IPS-NIHi7 (cell line): ENCODE measurements around the gene PPCDC.

Source experiments
- DNase-seq: peaks from one replicate; pipeline ENCODE4 v3.0.0; 2012; ENCODE audit warnings: mixed read lengths; ENCODE audit errors: extremely low spot score

PPCDC gene

GRCh38 chr15:75044258-75044878 lies 21.0 kb downstream of the PPCDC start:
- no peak for DNase-seq

DNA sequence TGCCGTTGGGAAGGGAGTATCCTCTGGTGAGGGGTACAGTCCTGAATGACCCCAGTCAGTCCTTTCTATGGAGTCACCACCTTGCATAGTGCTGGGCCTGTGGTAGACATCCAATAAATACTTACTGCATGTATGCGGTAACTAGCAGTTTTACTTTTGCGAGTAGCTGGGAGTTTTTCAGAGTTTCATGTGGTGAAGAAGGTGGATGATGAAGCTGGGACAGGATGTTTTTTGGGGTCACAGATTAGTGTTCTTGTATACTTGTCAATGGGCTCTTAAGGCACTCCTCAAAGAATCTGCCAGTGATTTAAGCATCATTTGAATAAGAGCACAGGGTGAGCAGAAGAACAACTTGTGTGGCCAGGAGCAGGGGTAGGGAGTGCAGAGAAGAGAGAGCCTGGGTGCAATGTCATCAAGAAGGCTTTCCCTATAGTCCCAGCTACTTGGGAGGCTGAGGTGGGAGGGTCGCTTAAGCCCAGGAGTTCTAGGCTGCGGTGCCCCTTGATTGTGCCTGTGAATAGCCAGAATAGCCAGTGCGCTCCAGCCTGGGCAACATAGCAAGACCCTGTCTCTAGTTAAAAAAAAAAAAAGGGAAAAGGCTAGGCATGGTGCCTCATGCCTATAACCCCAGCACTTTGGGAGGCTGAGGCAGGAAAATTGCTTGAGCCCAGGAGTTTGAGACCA lies 22.1 kb downstream of the PPCDC start:
- no peak for DNase-seq

DNA sequence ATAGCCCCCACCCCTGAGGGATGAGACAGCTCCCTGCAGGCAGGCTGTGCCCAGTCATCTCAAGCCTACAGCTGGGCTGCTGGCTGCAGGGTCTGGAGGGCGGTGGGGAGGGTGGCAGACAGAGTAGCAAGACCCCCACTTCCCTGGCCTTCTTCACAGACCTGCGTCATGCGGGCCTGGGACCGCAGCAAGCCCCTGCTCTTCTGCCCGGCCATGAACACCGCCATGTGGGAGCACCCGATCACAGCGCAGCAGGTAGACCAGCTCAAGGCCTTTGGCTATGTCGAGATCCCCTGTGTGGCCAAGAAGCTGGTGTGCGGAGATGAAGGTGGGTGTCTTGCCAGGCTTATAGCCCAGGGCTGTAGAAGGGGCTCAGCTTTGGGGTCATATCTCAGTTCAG lies 25.0 kb downstream of the PPCDC start:
- DNase-seq: no peak

DNA sequence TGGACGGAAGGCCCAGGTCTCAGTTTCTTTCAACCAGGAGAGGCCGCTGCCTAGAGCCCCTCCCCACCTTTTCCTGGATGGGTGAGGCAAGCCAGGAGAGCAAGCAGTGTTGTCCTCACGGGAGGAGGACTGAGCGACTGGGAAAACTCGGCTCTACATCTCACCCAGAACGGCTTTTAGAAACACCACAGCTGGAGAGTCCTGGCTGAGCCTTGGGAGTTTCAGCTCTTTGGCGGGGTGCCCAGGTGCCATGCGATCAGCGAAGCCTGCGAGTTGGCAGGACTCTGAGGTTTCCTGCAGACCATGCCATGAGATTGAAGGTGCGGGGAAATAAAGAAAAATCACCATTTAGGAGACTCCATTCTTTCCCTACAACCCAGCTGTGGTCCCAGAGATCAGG lies 26.0 kb downstream of the PPCDC start:
- no peak for DNase-seq

- DNase-seq: no peak
These were observed 26.9 kb downstream of the PPCDC start for GRCh38 chr15:75050283-75050682.

- no peak for DNase-seq
These were observed 27.8 kb downstream of the PPCDC start for GRCh38 chr15:75051191-75051608.

DNA sequence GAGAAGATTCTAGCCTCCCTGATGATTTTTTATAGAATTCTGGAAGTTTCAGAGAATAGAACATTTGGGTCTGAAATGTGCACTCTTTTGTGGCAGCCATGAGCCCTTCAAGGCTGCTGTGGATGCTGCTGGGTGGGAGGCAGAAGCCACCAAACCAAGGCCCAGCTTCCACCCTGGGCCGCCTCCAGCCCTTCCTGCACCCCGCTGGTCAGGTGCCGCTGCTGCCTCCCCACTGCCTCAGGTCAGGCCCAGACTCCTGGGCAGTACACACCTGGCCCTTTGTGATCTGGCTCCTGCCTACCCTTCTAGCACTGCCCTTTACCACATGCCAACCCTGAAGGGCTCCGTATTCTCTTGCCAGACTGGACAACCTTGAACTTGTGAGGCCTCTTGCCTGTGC lies 28.3 kb downstream of the PPCDC start:
- DNase-seq: no peak

DNA sequence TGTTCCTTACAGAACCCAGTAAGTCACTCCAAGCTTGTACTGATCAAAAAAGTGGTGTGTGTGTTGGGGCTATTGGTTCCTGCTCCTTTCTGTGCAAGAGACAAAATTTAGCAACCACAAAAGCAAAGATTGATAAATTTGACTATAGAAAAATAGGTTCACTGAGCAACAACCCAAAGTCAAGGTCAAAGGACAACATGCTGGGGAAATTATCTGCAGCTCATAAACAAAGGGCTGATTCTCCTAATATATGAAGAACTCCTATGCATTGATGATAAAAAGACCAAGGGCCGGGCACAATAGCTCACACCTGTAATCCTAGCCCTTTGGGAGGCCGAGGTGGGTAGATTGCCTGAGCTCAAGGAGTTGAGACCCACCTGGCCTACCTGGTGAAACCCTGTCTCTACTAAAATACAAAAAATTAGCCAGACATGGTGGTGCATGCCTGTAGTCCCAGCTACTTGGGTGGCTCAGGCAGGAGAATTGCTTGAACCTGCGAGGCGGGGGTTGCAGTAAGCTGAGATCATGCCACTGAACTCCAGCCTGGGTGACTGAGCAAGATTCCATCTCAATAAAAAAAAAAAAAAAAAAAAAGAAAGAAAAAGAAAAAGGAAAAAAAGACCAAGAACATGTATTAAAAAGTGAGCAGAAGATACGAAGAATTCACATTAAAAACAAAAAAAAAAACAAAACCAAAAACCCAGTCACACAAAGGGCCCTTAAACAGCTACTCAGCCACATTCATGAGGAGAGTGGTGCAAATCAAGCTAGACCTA lies 29.8 kb downstream of the PPCDC start:
- DNase-seq: no peak

DNA sequence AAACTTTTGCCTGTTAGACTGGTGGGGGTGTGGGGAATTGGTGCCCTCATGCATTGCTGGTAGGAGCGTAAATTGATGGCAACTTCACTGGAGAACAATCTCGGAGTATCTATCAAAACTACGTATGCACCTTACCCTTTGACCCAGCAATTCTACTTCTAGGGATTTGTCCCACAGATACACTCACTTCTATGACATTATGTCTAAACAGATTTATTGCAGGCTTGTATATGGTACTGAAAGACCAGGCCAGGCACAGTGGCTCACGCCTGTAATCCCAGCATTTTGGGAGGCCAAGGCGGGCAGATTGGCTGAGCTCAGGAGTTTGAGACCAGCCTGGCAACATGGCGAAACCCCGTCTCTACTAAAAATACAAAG lies 30.3 kb downstream of the PPCDC start:
- no peak for DNase-seq

- DNase-seq: no peak
These were observed 30.9 kb downstream of the PPCDC start for GRCh38 chr15:75054172-75054897.

- DNase-seq: no peak
These were observed 32.6 kb downstream of the PPCDC start for GRCh38 chr15:75056036-75056435.

DNA sequence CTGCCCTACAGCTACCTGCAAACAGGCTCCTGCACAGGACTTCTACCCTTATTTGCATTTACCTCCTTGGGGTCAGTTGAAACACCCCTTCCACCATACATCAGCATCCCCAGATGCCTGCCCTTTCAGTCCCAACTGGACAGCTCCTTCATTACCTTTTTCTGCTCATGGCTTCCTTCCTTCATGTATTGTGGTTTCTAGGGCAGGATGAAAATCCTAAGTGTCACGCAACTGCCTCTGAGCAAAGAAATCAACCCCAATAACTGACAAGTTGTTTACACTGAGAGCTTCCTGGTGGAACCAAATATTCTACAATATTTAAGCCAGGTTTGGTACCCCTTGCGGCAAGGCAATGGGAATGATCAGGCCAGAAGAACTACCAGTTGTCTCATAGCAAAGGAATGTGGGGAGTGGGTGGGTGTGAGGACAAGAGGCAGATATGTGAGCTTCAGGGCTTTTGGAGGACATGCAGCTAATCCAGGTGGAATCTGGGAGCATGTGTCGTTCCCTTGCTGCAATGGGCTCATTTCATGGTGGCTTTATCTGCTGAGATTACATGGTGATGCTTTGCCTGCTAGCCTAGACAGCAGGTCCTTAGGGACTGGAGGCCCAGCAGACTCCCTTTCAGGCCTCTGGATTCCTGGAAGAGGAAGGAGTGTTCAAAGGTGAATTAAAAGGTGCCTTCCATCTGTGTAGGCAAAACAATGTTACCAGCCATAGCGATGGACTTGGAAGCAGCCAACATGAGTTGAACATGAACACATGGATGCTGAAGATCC lies 34.9 kb downstream of the PPCDC start:
- DNase-seq: peak; percentile 69

DNA sequence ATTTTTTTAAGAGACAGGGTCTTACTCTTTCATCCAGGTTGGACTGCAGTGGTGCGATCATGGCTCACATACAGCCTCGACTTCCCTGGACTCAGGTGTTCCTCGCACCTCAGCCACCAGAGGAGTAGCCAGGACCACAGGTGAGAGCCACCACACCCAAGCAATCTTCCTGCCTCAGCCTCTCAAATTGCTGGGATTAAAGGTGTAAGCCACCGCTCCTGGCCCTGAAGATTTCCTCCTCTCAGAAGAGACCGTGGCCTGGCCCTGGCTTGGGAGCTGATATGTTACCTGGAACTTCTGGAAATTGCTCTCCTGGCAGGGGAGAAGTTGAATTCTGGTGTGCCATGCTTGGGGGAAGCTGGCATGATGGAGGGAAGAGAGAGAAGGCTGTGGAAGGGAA lies 36.2 kb downstream of the PPCDC start:
- no peak for DNase-seq

DNA sequence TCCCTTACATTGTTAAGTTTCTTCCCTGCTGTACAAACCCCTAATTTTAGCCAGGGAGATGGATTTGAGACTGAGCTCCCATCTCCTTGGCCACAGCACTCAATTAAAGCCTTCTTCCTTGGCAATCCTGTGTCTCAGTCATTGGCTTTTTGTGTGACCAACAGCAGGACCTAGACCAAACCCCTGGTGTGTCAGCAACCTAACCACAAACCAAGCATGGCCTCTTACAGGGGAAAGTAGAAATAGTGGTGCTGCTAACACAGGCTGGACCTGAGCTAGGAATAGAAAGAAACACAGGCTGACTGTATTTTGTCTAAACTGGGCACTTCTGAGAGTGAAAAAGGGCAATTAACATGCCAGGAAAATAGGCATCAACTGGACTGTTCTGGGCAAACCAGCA lies 37.9 kb downstream of the PPCDC start:
- DNase-seq: no peak

DNA sequence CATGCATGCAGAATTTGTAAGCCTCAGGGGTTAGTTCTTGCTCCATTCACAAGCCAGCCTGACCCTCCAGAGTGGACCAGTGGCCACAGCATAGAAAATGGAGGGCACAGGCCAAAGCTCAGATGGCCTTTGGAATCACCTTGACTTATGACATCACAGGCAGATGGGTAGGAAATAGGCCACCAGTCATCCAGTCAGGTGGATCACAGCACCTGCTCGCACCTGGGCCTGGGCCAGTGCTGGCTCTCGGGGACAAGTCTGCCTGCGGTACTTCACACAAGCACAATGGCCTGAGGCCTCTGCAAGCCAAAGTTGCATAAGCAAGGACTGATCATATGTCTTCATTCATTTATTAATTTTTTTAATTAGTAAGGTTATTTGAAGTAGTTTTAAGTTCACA lies 39.3 kb downstream of the PPCDC start:
- no peak for DNase-seq

DNA sequence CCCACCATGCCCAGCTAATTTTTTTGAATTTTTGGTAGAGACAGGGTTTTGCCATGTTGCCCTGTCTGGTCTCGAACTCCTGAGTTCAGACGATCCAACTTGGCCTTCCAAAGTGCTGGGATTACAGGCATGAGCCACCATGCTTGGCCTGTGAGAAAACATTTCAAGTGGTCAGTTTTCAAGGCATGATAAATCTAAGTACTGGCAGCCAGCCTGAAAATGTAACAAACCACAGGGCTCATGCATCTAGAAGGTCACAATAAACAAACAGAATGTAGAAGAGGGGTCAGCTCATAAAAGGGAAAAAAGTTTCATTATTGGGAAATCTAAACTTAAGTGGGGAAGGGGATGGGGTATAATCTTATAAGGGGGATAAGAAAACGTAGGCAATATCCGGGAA lies 39.9 kb downstream of the PPCDC start:
- no peak for DNase-seq

DNA sequence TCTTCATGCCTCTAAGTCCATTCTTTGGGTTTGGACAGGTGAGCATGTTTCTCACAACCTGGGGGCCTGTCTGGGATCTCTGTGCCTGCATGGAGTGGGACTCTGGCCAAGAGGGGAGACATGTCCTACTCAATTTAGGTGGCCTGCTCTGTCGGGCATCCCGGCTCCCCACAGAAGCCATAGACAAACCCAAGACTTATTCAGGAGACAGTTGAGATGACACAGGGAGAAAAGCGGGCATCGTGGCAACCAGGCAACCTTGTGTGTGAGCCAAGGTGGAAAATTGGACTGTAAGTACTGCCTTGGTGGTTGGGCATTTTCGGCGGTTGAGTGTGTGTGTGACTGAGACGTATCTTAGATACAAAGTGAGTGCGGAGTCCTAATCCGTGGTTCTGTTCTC lies 40.5 kb downstream of the PPCDC start:
- DNase-seq: no peak

DNA sequence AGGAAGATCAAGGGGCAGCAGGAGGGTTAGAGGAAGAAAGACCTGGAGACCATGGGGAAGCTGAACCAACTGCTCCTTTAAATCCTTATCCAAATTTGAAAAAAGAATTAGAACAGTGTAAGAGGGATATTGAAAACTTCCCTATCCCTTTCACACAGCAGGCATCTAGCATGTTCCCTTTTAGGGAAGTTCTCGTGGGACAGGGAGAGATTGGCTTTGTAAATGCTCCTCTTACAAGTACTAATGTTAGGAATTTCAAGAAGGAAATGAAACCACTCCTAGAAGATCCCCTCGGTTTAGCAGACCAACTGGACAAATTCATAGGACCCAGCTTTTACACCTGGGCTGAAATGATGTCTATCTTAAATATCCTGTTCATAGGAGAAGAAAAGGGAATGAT lies 41.5 kb downstream of the PPCDC start:
- no peak for DNase-seq

DNA sequence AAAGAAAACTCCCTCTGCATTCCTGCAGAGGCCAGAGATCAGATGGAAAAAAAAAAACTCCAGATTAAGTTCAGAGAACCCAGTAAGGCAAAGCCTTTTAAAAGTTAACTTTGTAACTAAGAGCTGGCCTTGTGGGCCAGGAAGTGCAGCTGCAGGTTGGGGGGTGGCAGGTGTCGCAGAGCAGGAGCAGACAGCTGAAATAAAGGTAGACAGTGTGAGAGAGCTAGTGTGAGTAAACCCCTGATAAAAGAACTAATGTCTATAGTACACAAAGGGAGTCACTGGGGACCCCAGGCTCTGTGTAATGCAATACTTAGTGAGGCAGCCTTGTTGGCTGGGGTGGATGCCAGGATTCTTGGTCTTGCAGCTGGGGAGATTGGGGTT lies 42.1 kb downstream of the PPCDC start:
- DNase-seq: no peak

DNA sequence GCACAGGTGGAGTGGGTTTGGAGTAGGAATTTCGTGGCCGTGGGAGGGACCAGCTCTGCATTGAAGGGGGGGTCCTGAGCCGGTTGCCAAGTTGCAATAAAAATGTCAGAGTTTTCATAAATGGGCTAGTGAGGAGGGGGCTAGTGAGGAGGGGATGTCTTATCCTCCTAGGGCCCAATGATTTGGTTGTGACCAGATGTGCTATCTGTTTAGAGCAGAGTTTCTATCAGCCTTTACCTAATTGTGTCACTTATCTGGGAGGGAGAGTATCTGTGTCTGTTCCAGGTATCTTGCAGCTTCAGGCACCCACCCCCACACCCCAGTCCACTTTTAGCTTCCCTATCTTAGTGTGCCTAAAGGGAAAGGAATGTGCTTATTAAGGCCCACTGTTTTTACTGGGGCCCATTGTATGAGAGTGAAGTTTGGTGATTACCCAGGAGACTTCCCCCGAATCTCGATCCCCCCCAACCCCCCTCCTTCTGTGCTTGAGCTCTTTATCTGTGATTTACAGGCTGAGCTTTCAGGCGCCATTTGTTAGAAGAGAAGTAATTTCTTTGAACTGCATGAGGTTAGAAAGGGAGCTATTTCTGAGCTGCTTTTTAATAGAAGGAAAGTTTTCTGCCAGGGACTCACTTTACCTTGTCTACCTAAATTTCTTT lies 42.6 kb downstream of the PPCDC start:
- DNase-seq: no peak
